CD4-positive, alpha-beta T cell (primary cell): ENCODE results near the gene DNAJC4. TPM values are rescaled to one million over a fixed set of nuclear protein-coding genes. Genes with fewer than 3 reads are reported as not detected.

Experiments
- ATAC-seq: fragments of 200-7000 bp; cut with Tn5 transposase; one replicate; pipeline ENCODE4 v1.10.0; 2022; ENCODE audit warnings: mild to moderate bottlenecking; ENCODE audit not compliant: poor library complexity
- CTCF ChIA-PET: fragments of 350-600 bp; sonication (Branson Sonifier 250); formaldehyde crosslinking; loops from one replicate; lab custom pipeline; 2021; ENCODE audit warnings: antibody characterized with exemption, inconsistent platforms; lab: Charles Lee
- POLR2A ChIA-PET: fragments of 350-600 bp; sonication (Branson Sonifier 250); formaldehyde crosslinking; loops from one replicate; lab custom pipeline; 2021; ENCODE audit warnings: antibody characterized with exemption, inconsistent platforms; lab: Charles Lee
- DNase-seq, 14 experiments: peaks; one replicate each; pipeline ENCODE4 v3.0.0-alpha.2; 2013 to 2020; ENCODE audit warnings: mixed read lengths in 2 of 14
- H3K27ac ChIP-seq, 2 donors: one replicate each; pipeline versions ENCODE4 v1.5.1 to v1.7.0; 2013; ENCODE audit warnings: low read length in 2 of 2, low read depth in 1 of 2, mild to moderate bottlenecking in 1 of 2
- H3K27me3 ChIP-seq, 2 experiments: 1 replicate in 1 of 2; 2 replicates in 1 of 2; pipeline versions ENCODE4 v1.6.1 to v1.7.0; 2013; ENCODE audit warnings: low read length in 2 of 2, control low read depth in 1 of 2, mild to moderate bottlenecking in 1 of 2, moderate library complexity in 1 of 2; ENCODE audit not compliant: insufficient read depth in 2 of 2, control insufficient read depth in 1 of 2
- H3K36me3 ChIP-seq: one replicate; pipeline ENCODE4 v1.6.1; 2013; ENCODE audit warnings: low read length, control low read depth; ENCODE audit not compliant: insufficient read depth
- H3K4me1 ChIP-seq: one replicate; pipeline ENCODE4 v1.6.1; 2013; ENCODE audit warnings: low read length, control low read depth; ENCODE audit not compliant: insufficient read depth
- H3K4me3 ChIP-seq: one replicate; pipeline ENCODE4 v1.5.1; 2013; ENCODE audit warnings: mild to moderate bottlenecking, low read length, moderate library complexity
- H3K9me3 ChIP-seq, 2 experiments: 1 replicate in 1 of 2; 2 replicates in 1 of 2; pipeline versions ENCODE4 v1.6.1 to v1.7.0; 2013; ENCODE audit warnings: low read length in 2 of 2, mild to moderate bottlenecking in 2 of 2, control low read depth in 1 of 2, moderate library complexity in 1 of 2; ENCODE audit not compliant: control insufficient read depth in 1 of 2, insufficient read depth in 1 of 2
- H3K27ac Mint-ChIP-seq: one replicate; pipeline ENCODE4 v1.8.0; 2020; ENCODE audit warnings: mixed read lengths
- H3K27me3 Mint-ChIP-seq: one replicate; pipeline ENCODE4 v1.8.0; 2021; ENCODE audit warnings: mixed read lengths
- H3K36me3 Mint-ChIP-seq: one replicate; pipeline ENCODE4 v1.8.0; 2021; ENCODE audit warnings: low read depth, mixed read lengths
- H3K4me1 Mint-ChIP-seq: one replicate; pipeline ENCODE4 v1.8.0; 2021; ENCODE audit warnings: low read depth, mixed read lengths
- H3K4me3 Mint-ChIP-seq: one replicate; pipeline ENCODE4 v1.8.0; 2020; ENCODE audit warnings: mild to moderate bottlenecking, mixed read lengths
- H3K9me3 Mint-ChIP-seq: one replicate; pipeline ENCODE4 v1.8.0; 2020; ENCODE audit warnings: mixed read lengths
- CTCF ChIP-seq: fragments of 200-600 bp; IDR thresholded peaks from one replicate; pipeline ENCODE4 v1.8.0; 2022; ENCODE audit warnings: antibody characterized with exemption, mild to moderate bottlenecking
- intact Hi-C, 2 experiments: fragments of 100-400 bp; cut with DNase I in 1 of 2; cut with micrococcal nuclease in 1 of 2; formaldehyde crosslinking; loops; one replicate each; pipeline versions ENCODE4 v1.15.1 to v1.9.0; 2023 to 2025; cut with DNase I, micrococcal nuclease
- total RNA-seq, 174 experiments: library from RNA in 2 of 174; stranded (reverse) in 2 of 174; gene quantifications; one replicate each; pipeline ENCODE4 v1.2.3 and lab custom pipeline; 2021 to 2026

The DNAJC4 gene
- total RNA-seq, 2 experiments from 2014 or later: 35.9 to 37.9 TPM

DNA sequence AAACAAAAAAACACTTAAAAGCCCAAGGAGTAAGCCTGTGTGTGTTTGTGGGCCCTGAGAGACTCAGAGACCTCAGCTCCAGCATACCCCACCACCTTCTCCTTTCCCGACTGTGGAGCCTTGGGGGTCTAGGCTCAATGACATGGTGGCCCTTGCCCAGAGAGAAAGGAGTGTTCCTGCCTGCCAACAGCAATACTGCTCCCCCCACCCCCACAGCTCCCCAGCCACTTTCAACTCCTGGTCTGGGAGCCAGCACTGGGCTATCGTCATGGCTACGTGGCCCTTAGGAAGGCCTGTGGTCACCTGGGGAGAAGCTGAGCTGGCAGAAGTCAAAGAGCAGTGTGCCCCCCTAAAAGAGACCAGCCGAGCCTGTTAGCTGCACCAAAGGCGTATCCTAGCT lies 13.8 kb downstream of the DNAJC4 start:
- Histone ChIP-seq H3K4me3 (no peak overlapping the region), H3K36me3 (peaks cover 10% of the 10 kb centered on the region), H3K4me1 (peaks cover 61% of the 10 kb centered on the region), H3K9me3 (no peaks in the 10 kb centered on the region), H3K27ac (no peak overlapping the region), H3K27me3 (no peaks in the 10 kb centered on the region)
- POLR2A ChIA-PET: interaction anchor here (1.3 to 6.2 kb wide), 6 partner anchors 14 to 73 kb away, joined by 6 to 69 read pairs (median 13); partner anchors contain the start of genes DNAJC4, ESRRA, FERMT3 and PRDX5
- H3K9me3 Mint-ChIP-seq: no peaks in the 10 kb centered on the region
- H3K36me3 Mint-ChIP-seq: peaks cover 30% of the 10 kb centered on the region
- no peaks in the 10 kb centered on the region for H3K27me3 Mint-ChIP-seq
- no peak for TF ChIP-seq CTCF
- peak overlapping the region; percentile 81 for H3K4me3 Mint-ChIP-seq
- peak overlapping the region; percentile 100 for H3K27ac Mint-ChIP-seq
- intact Hi-C loops: loop anchor here (5.0 kb wide), 1 partner anchor 37 kb away; the partner anchor contains the start of gene FERMT3 (in 2 of the 2)
- ATAC-seq: no peak
- no peak for DNase-seq
- peaks cover 52% of the 10 kb centered on the region for H3K4me1 Mint-ChIP-seq
- CTCF ChIA-PET: interaction anchor here (1.5 to 3.9 kb wide), 4 partner anchors 40 to 60 kb away, joined by 9 to 15 read pairs (median 12); no protein-coding TSS in a partner anchor

DNA sequence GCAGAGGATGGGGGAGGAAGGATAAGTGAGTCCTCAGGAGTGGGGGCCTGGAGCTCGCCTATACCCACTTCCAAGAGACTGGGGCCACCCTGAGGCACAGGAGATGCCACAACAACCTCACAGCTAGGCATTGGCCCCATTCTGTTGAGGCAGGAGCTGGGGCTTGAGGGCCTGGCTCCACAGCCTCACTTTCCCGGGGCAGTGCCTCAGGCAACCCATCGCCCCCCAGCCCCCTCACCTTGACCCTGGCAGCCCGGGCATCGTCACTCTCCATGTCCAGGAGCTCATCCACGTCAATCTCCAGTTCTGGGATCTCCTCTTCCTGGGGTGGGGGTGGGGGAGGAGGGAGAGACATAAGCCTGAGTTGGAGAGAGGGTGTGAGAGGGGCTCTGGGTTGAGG lies 14.6 kb downstream of the DNAJC4 start:
- Histone ChIP-seq H3K36me3 (peaks cover 10% of the 10 kb centered on the region), H3K4me3 (peak overlapping the region; percentile 64), H3K9me3 (no peaks in the 10 kb centered on the region), H3K4me1 (peaks cover 57% of the 10 kb centered on the region), H3K27me3 (no peaks in the 10 kb centered on the region), H3K27ac (peak overlapping the region; percentile 48)
- Mint-ChIP-seq H3K27me3 (no peaks in the 10 kb centered on the region), H3K4me1 (peaks cover 50% of the 10 kb centered on the region), H3K9me3 (no peaks in the 10 kb centered on the region), H3K36me3 (peaks cover 29% of the 10 kb centered on the region), H3K4me3 (peak overlapping the region; percentile 31), H3K27ac (peak overlapping the region; percentile 82)
- no peak for ATAC-seq
- CTCF ChIA-PET: interaction anchor here (0.6 to 3.9 kb wide), 7 partner anchors 10 to 59 kb away, joined by 3 to 15 read pairs (median 10); partner anchors contain the start of genes NUDT22, STIP1 and TRPT1
- DNase-seq: no peak
- TF ChIP-seq CTCF: no peak
- intact Hi-C loops: loop anchor here (5.0 kb wide), 1 partner anchor 38 kb away; the partner anchor contains the start of gene FERMT3 (in 2 of the 2)
- POLR2A ChIA-PET: interaction anchor here (1.0 to 6.2 kb wide), 10 partner anchors 9 to 1390 kb away, joined by 3 to 65 read pairs (median 14); partner anchors contain the start of genes DNAJC4, ESRRA, FERMT3 and NUDT22

DNA sequence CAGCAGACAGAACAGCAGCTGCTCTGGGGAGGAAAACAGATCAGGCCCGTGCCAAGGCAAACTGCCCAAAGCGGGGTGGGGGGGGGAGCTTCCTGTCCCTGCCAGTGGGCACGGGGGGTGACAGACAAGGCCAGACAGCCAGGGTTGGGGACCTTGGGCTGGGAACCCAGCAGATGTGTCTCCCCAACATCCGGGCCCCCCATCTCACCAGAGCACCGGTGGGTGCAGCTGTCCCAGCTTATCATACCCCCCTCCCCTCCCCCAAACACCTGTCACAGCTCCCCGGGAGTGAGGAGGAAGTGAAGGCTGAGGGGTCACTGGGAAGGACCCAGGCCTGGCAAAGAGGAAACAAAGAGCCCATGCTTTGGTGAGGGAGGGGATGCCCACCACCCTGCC lies 15.1 kb downstream of the DNAJC4 start:
- peaks cover 10% of the 10 kb centered on the region for H3K36me3 ChIP-seq
- no peaks in the 10 kb centered on the region for H3K9me3 ChIP-seq
- CTCF ChIA-PET: interaction anchor here (0.6 to 3.9 kb wide), 7 partner anchors 10 to 60 kb away, joined by 3 to 15 read pairs (median 10); partner anchors contain the start of genes NUDT22, STIP1 and TRPT1
- no peaks in the 10 kb centered on the region for H3K27me3 ChIP-seq
- Mint-ChIP-seq H3K9me3 (no peaks in the 10 kb centered on the region), H3K4me3 (peak overlapping the region; percentile 94), H3K27me3 (no peaks in the 10 kb centered on the region), H3K27ac (peak overlapping the region; percentile 82), H3K4me1 (peaks cover 48% of the 10 kb centered on the region), H3K36me3 (peaks cover 25% of the 10 kb centered on the region)
- ATAC-seq: no peak
- peak overlapping the region; percentile 64 for H3K4me3 ChIP-seq
- TF ChIP-seq CTCF: no peak
- H3K27ac ChIP-seq: peak overlapping the region in 1 of 2 donors; percentile 48
- peaks cover 57% of the 10 kb centered on the region for H3K4me1 ChIP-seq
- POLR2A ChIA-PET: interaction anchor here (1.0 to 6.2 kb wide), 13 partner anchors 10 to 1390 kb away, joined by 3 to 65 read pairs (median 13); partner anchors contain the start of genes BAD, DNAJC4, ESRRA and FERMT3
- intact Hi-C loops: no loop called here
- peak in 11 of 14 experiments; percentile 17 to 79 (median 52) for DNase-seq
